Activated CD4-positive, alpha-beta T cell treated with anti-CD3 and anti-CD28 coated beads, Interleukin-2, Interleukin-6, amounts not matched to agents 100 ng/mL and 50 ng/mL, durations not matched to agents 16 hours and 8 hours (primary cell): ENCODE results near the gene ALDH1L1.

Experiments
- DNase-seq: peaks from one replicate; pipeline ENCODE4 v3.0.0-alpha.2; 2020

Gene ALDH1L1

GRCh38 chr3:126153695-126154360 is 26.6 kb downstream of the ALDH1L1 start:
- DNase-seq, result no peak

- DNase-seq, result no peak
Measured at GRCh38 chr3:126152901-126153694, 27.3 kb downstream of the ALDH1L1 start.

- no peak for DNase-seq
Measured at GRCh38 chr3:126152458-126152857, 27.9 kb downstream of the ALDH1L1 start.

GRCh38 chr3:126151562-126152302 is 28.7 kb downstream of the ALDH1L1 start:
- no peak for DNase-seq

- DNase-seq, result no peak
Measured at GRCh38 chr3:126149960-126150515, 30.3 kb downstream of the ALDH1L1 start.

GRCh38 chr3:126149256-126149902 is 31.0 kb downstream of the ALDH1L1 start:
- no peak for DNase-seq

- no peak for DNase-seq
Measured at GRCh38 chr3:126147932-126148683, 32.3 kb downstream of the ALDH1L1 start.

- no peak for DNase-seq
Measured at GRCh38 chr3:126147147-126147931, 33.0 kb downstream of the ALDH1L1 start.

GRCh38 chr3:126146525-126147146 is 33.8 kb downstream of the ALDH1L1 start:
- DNase-seq, result no peak

GRCh38 chr3:126146034-126146433 is 34.4 kb downstream of the ALDH1L1 start:
- DNase-seq, result no peak

GRCh38 chr3:126142652-126143051 is 37.7 kb downstream of the ALDH1L1 start:
- DNase-seq, result no peak

GRCh38 chr3:126137490-126138130 is 42.8 kb downstream of the ALDH1L1 start:
- DNase-seq, result no peak

- no peak for DNase-seq
Measured at GRCh38 chr3:126136428-126137220, 43.8 kb downstream of the ALDH1L1 start.

GRCh38 chr3:126135406-126136076 is 44.8 kb downstream of the ALDH1L1 start:
- DNase-seq, result no peak

GRCh38 chr3:126135071-126135405 is 45.3 kb downstream of the ALDH1L1 start:
- DNase-seq, result no peak

- peak; percentile 57 for DNase-seq
Measured at GRCh38 chr3:126134219-126134975, 46.0 kb downstream of the ALDH1L1 start.

GRCh38 chr3:126133606-126134005 is 46.8 kb downstream of the ALDH1L1 start:
- DNase-seq, result no peak
